Endothelial cell of umbilical vein (primary cell): ENCODE results near the gene DIS3L2. TPM values are rescaled to one million over a fixed set of nuclear protein-coding genes. Genes with fewer than 3 reads are reported as not detected.

ENCODE experiments used
- BruUV-seq: library from RNA; stranded (reverse); fragments of 400-500 nt; replicated peaks from 2 replicates; lab custom pipeline; 2021; lab: Mats Ljungman, UMichigan
- CTCF ChIA-PET: fragments of 300-600, 350-600 bp; sonication (Branson Sonifier 250); formaldehyde crosslinking; loops from one replicate; lab custom pipeline; 2021; ENCODE audit warnings: antibody characterized with exemption, inconsistent platforms; lab: Charles Lee
- POLR2A ChIA-PET: fragments of 300-600, 350-600 bp; sonication (Branson Sonifier 250); formaldehyde crosslinking; loops from one replicate; lab custom pipeline; 2021; ENCODE audit warnings: antibody characterized with exemption, inconsistent platforms; lab: Charles Lee
- DNase-seq: peaks from one replicate; pipeline ENCODE4 v3.0.0-alpha.2; 2011; ENCODE audit warnings: low read depth, low spot score
- FAIRE-seq: peaks from 2 replicates; lab custom pipeline; 2011; peaks lifted over from hg19 to GRCh38; lab: Jason Lieb, UNC
- H2AFZ ChIP-seq: 2 replicates; pipeline ENCODE4 v1.6.0; 2012; ENCODE audit warnings: low read depth, low read length, control low read depth, inconsistent platforms
- H3K27ac ChIP-seq: 2 replicates; pipeline ENCODE4 v1.5.1; 2011; ENCODE audit warnings: low read depth, mild to moderate bottlenecking, control low read depth, low read length, moderate library complexity; ENCODE audit not compliant: insufficient read depth
- H3K27me3 ChIP-seq, 2 experiments: 2 replicates each; pipeline versions ENCODE4 v1.6.0 to v1.6.1; 2011; ENCODE audit warnings: low read length in 2 of 2, mixed read lengths in 1 of 2; ENCODE audit not compliant: control insufficient read depth in 2 of 2, insufficient read depth in 2 of 2
- H3K36me3 ChIP-seq, 2 experiments: 2 replicates in 1 of 2; 3 replicates in 1 of 2; pipeline ENCODE4 v1.5.1; 2011; ENCODE audit warnings: low read length in 2 of 2, mild to moderate bottlenecking in 1 of 2, moderate library complexity in 1 of 2; ENCODE audit not compliant: control insufficient read depth in 2 of 2, insufficient read depth in 2 of 2; ENCODE audit errors: extremely low read depth in 1 of 2
- H3K4me1 ChIP-seq: 3 replicates; pipeline ENCODE4 v1.5.1; 2011; ENCODE audit warnings: mild to moderate bottlenecking, low read length; ENCODE audit not compliant: control insufficient read depth, insufficient read depth; ENCODE audit errors: extremely low read depth
- H3K4me2 ChIP-seq: 2 replicates; pipeline ENCODE4 v1.6.1; 2011; ENCODE audit warnings: low read length, control low read depth, mixed read lengths; ENCODE audit not compliant: insufficient read depth
- H3K4me3 ChIP-seq, 3 experiments: fragments of 200-600 bp in 1 of 3; sonication (generic), shearing (Covaris generic) in 1 of 3; replicated peaks in 1 of 3; 2 replicates each; pipeline ENCODE4 v1.5.1; 2011 to 2016; ENCODE audit warnings: control low read depth in 3 of 3, low read length in 3 of 3, mild to moderate bottlenecking in 2 of 3, inconsistent platforms in 1 of 3, low read depth in 1 of 3, moderate library complexity in 1 of 3; ENCODE audit not compliant: insufficient read depth in 1 of 3
- H3K79me2 ChIP-seq: 2 replicates; pipeline ENCODE4 v1.6.0; 2012; ENCODE audit warnings: low read length, inconsistent platforms; ENCODE audit not compliant: control insufficient read depth, insufficient read depth
- H3K9ac ChIP-seq: replicated peaks from 2 replicates; pipeline ENCODE3; 2011; ENCODE audit warnings: low read length, control low read depth; ENCODE audit not compliant: insufficient read depth; ENCODE audit errors: extremely low read depth
- H3K9me1 ChIP-seq: replicated peaks from 3 replicates; pipeline ENCODE4 v1.6.0; 2011; ENCODE audit warnings: mild to moderate bottlenecking, low read length; ENCODE audit not compliant: control insufficient read depth, insufficient read depth; ENCODE audit errors: extremely low read depth
- H3K9me3 ChIP-seq: replicated peaks from 2 replicates; pipeline ENCODE4 v1.5.1; 2012; ENCODE audit warnings: low read length, inconsistent platforms; ENCODE audit not compliant: control insufficient read depth, insufficient read depth
- H4K20me1 ChIP-seq: replicated peaks from 2 replicates; pipeline ENCODE3; 2011; ENCODE audit warnings: mild to moderate bottlenecking, low read length; ENCODE audit not compliant: control insufficient read depth, insufficient read depth; ENCODE audit errors: extremely low read depth
- CTCF ChIP-seq, 2 donors: IDR thresholded peaks; 1 replicate in 1 of 2; 2 replicates in 1 of 2; pipeline ENCODE4 v1.5.1; 2011; ENCODE audit warnings: low read length in 2 of 2, mild to moderate bottlenecking in 2 of 2, moderate library complexity in 2 of 2, control low read depth in 1 of 2, inconsistent platforms in 1 of 2, low read depth in 1 of 2; ENCODE audit not compliant: insufficient read depth in 1 of 2; ENCODE audit errors: extremely low read depth in 1 of 2
- EZH2 ChIP-seq: IDR thresholded peaks from 2 replicates; pipeline ENCODE4 v1.6.1; 2012; ENCODE audit warnings: borderline replicate concordance, low read depth, mild to moderate bottlenecking, moderate library complexity, low read length, inconsistent platforms; ENCODE audit not compliant: severe bottlenecking
- FOS ChIP-seq: IDR thresholded peaks from 2 replicates; pipeline ENCODE4 v1.6.1; 2011; ENCODE audit warnings: mild to moderate bottlenecking, low read length, moderate library complexity, borderline replicate concordance; ENCODE audit not compliant: insufficient read depth
- GATA2 ChIP-seq: IDR thresholded peaks from 2 replicates; pipeline ENCODE4 v1.7.0; 2011; ENCODE audit warnings: low read depth, mild to moderate bottlenecking, moderate library complexity, mixed read lengths, low read length; ENCODE audit not compliant: insufficient read length, insufficient read depth
- JUN ChIP-seq: IDR thresholded peaks from 2 replicates; pipeline ENCODE4 v1.6.1; 2011; ENCODE audit warnings: borderline replicate concordance, low read depth; ENCODE audit not compliant: insufficient read length, insufficient read depth
- MAX ChIP-seq: IDR thresholded peaks from 2 replicates; pipeline ENCODE4 v1.6.1; 2011; ENCODE audit not compliant: insufficient read depth, insufficient read length
- MYC ChIP-seq: IDR thresholded peaks from one replicate; pipeline ENCODE4 v1.6.1; 2011; ENCODE audit warnings: mild to moderate bottlenecking, low read depth, low read length
- POLR2A ChIP-seq: IDR thresholded peaks from 2 replicates; pipeline ENCODE4 v1.6.1; 2012; ENCODE audit warnings: low read depth, mild to moderate bottlenecking, control low read depth, low read length
- POLR2AphosphoS5 ChIP-seq: IDR thresholded peaks from 2 replicates; pipeline ENCODE4 v1.6.1; 2012; ENCODE audit warnings: low read depth, mild to moderate bottlenecking, control low read depth, low read length, moderate library complexity; ENCODE audit not compliant: insufficient read depth
- dilution Hi-C: fragments of 300-500 bp; cut with MboI; formaldehyde crosslinking; loops from one replicate; pipeline ENCODE4 v1.15.0; 2019; ENCODE audit warnings: low sequenced_read_pairs; ENCODE audit not compliant: extremely low pct_ligation_motif_present
- intact Hi-C: fragments of 100-400 bp; cut with micrococcal nuclease; formaldehyde crosslinking; loops from one replicate; pipeline ENCODE4 v1.10.0; 2022
- polyA plus RNA-seq, 4 experiments: library from polyadenylated mRNA; depleted of rRNA in 3 of 4; stranded (reverse) in 3 of 4; unstranded in 1 of 4; fragments of >200 nt; gene quantifications; 2 replicates each; pipeline versions ENCODE4 v1.2.1 to v1.2.3, GENCODE V29; 2011 to 2012; ENCODE audit warnings: missing spikeins in 1 of 4
- total RNA-seq: library from RNA; stranded (reverse); gene quantifications from 2 replicates; pipeline ENCODE4 v1.2.3, GENCODE V29; 2021

The DIS3L2 gene
- total and polyA plus RNA-seq, 2 donors (not counting 3 experiments of a cell fraction or from before 2014, with no cell fraction given), result 14.6 to 31.2 TPM

- Histone ChIP-seq H3K4me1 (no peaks in the 10 kb centered on the region), H3K79me2 (peaks cover 8% of the 10 kb centered on the region), H3K9ac (no peak overlapping the region), H3K9me1 (no peaks in the 10 kb centered on the region), H3K4me2 (no peak overlapping the region), H3K27ac (no peak overlapping the region), H3K4me3 (no peak overlapping the region), H3K27me3 (no peaks in the 10 kb centered on the region), H2AFZ (no peak overlapping the region), H3K9me3 (no peaks in the 10 kb centered on the region), H3K36me3 (no peaks in the 10 kb centered on the region), H4K20me1 (no peaks in the 10 kb centered on the region)
- DNase-seq (no peak), FAIRE-seq (no peak)
- ChIA-PET CTCF (interaction anchor here (1.0 to 1.5 kb wide), 3 partner anchors 8 to 10 kb away, joined by 3 read pairs; no protein-coding TSS in a partner anchor), POLR2A (no interaction called here)
- dilution Hi-C loops (no loop called here), intact Hi-C loops (no loop called here)
- TF ChIP-seq CTCF (IDR thresholded peaks at IDR 0.05; ENCODE audit: extremely low read depth in 1 of 2, insufficient read depth in 1 of 2, low read depth in 1 of 2, low read length in 2 of 2), result no peak
- no peak for TF ChIP-seq GATA2
- TF ChIP-seq POLR2AphosphoS5, result no peak
- no peak for TF ChIP-seq POLR2A
- TF ChIP-seq FOS, result no peak
- TF ChIP-seq MYC, result no peak
- no peak for TF ChIP-seq JUN
- TF ChIP-seq MAX, result no peak
- no peak for TF ChIP-seq EZH2
- BruUV-seq, result no TSS peak
Measured at GRCh38 chr2:231975001-231975400, 13.5 kb downstream of the DIS3L2 start.
